ENCODE results near the gene SORCS3. TPM values are rescaled to one million over a fixed set of nuclear protein-coding genes. Genes with fewer than 3 reads are reported as not detected.

The SORCS3 gene
- polyA plus RNA-seq, 6 donors from 2014 or later: not detected

DNA sequence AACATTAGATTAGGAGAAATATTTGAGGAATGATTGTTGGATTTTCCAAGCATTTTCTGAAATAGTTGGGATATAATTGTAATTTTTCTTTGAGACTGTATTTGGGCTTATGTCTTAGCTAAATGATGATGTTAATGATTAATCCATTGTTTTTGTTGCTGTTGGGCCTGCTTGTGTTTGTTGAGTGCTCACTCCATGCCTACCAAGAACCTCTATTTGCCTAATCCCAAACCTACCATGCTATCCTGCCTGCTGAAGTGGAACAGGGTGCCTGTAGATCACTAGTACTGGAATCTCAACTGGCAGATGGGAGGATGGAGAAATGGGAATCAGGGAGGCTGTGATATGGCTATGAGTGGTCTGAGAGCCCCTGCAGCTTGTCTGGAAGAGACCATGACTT is 565.5 kb downstream of the SORCS3 start:
- Mint-ChIP-seq H3K9me3 (peaks cover 0 to 16% (median 0%) of the 10 kb centered on the region in 7 donors), H3K27ac (no peak overlapping the region), H3K27me3 (no peaks in the 10 kb centered on the region), H3K4me3 (no peak overlapping the region), H3K36me3 (no peaks in the 10 kb centered on the region), H3K4me1 (no peaks in the 10 kb centered on the region)
- ATAC-seq (ENCODE audit: low read depth in 2 of 2) (no peak), DNase-seq (no peak)

DNA sequence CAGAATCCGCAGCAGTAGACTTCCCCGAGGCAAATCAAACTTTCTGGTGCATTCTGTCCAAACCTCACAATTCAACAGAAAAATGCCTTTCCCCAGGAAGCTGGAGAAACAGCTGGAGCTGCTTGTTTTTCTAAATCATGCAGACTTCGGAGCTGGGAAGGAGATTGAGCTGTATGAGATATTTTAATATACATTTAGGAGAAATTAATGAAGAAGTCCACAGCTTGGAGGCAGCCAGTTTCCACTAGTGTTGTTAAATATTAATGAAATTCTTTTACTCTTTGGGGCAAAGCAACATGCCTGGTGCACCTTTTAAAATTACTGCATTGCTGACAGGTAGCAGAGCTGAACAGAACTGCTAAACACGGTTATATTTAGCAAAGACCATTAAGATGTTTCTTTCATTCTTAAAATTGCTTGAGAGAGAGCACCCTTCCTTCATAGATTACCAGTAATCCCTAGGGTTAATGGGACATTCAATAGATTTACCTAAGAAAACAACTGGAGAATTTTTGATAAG is 566.4 kb downstream of the SORCS3 start:
- H3K4me3 Mint-ChIP-seq: no peak overlapping the region
- H3K27me3 Mint-ChIP-seq: no peaks in the 10 kb centered on the region
- H3K27ac Mint-ChIP-seq: no peak overlapping the region
- DNase-seq: no peak
- no peaks in the 10 kb centered on the region for H3K4me1 Mint-ChIP-seq
- H3K9me3 Mint-ChIP-seq: peaks cover 0 to 8% (median 0%) of the 10 kb centered on the region in 7 donors
- no peak for ATAC-seq (ENCODE audit: low read depth in 2 of 2)
- H3K36me3 Mint-ChIP-seq: no peaks in the 10 kb centered on the region

DNA sequence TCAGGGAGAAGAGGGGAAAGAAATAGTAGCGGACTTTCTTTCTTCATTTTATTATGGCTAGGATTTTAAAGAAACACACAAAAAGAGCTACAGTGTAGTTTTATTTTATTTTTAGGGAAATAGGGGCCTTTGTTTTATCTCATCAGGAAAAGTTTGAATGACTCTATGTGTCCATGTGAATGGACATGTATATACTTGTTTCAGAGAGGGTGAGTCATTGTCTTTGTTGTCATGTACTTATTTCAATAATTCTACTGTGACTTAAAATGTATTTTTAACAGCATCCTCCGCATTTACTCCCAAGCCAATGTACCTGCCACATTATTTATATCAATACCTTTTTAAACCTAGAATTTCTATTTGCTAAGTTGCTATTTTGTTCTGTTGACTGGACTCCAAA is 569.5 kb downstream of the SORCS3 start:
- H3K9me3 Mint-ChIP-seq: peaks cover 0 to 13% (median 3%) of the 10 kb centered on the region in 7 donors
- DNase-seq (no peak), ATAC-seq (ENCODE audit: low read depth in 2 of 2) (no peak)
- H3K36me3 Mint-ChIP-seq: no peaks in the 10 kb centered on the region
- no peaks in the 10 kb centered on the region for H3K27me3 Mint-ChIP-seq
- H3K27ac Mint-ChIP-seq: no peak overlapping the region
- no peaks in the 10 kb centered on the region for H3K4me1 Mint-ChIP-seq
- H3K4me3 Mint-ChIP-seq: no peak overlapping the region

DNA sequence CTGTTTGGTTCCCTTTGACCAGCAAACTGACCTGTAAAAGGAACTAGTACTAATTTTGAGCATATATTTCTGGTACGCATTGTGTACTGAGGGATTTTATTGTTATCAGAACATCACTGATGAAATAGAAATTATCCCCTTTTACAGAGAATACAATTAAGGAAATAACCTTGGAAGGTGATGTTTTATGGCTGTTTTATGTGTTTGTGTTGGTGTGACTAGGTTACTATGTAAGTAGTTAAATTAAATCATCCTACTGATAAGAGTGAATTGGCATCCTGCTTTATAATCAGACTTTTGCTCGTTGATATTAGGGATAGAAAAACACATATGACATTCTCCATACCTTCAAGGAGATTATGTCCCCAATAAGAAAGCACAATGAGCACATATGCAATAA is 596.6 kb downstream of the SORCS3 start:
- H3K4me3 Mint-ChIP-seq: no peak overlapping the region
- ATAC-seq (ENCODE audit: low read depth in 2 of 2) (no peak), DNase-seq (no peak)
- no peak overlapping the region for H3K27ac Mint-ChIP-seq
- no peaks in the 10 kb centered on the region for H3K4me1 Mint-ChIP-seq
- H3K27me3 Mint-ChIP-seq: no peaks in the 10 kb centered on the region
- H3K9me3 Mint-ChIP-seq: peaks cover 10 to 27% (median 14%) of the 10 kb centered on the region in 7 donors
- no peaks in the 10 kb centered on the region for H3K36me3 Mint-ChIP-seq

DNA sequence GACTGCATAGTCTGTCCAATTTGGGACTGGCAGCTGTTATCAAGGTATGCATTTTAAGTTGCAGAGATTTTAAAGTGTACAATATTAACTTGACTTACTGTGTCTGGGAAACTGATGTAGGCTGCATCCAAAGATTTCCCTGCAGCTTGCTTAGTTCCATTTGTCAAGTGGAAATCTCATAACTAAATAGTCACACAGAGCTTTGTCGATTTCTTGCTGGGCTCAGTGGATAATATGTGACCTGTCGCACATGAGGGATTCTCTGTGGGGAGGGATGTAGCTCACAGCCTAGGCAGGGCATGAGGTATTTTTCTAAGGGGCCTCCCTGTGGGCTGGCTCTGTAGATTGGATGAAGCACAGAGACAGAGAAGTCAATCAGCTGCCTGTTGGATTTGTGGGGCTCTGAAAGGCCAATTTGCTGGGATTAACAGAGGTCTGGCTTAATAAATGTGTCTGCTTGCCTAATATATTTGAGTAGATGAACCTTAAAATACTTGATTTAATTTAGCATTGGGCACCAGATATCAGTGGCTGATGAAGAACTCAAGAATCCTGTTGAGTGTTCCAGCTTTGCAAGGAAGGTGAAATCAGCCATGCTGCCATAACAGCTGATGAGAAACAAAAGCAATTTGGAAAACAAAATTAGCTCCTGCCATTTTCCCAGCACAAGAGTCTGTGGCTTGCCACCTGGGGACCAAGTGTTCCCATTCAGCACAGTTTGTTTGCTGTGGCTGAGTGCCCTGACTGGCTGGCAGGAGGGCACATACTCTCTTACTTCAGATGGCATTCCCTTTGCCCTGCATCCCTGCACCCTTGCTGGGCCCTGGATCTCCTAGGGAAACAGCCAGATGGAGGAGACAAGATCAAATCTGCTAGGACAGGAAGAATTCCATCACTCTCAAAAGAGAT is 598.5 kb downstream of the SORCS3 start:
- H3K4me3 Mint-ChIP-seq: no peak overlapping the region
- H3K4me1 Mint-ChIP-seq: no peaks in the 10 kb centered on the region

DNA sequence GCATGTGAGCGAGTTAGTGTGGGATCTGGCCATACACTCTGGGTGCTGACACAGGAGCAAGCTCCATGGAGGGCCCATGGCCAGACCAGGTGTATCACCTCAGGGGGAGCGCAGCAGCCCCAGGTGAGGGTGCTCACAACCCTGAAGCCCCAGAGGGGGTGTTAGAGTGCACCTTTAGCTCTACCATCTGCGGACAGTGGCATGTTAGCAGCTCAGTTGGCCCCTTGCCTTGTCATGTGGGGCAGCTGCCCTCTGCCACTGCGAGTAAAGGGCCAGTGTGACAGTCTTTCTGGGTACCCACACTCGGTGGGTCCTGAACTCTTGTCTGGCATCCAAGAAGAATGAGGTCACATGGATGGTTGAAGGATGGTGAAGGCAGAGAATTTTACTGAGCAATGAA is 600.2 kb downstream of the SORCS3 start:
- ATAC-seq (ENCODE audit: low read depth in 2 of 2) (no peak), DNase-seq (no peak)
- Mint-ChIP-seq H3K4me1 (no peaks in the 10 kb centered on the region), H3K27me3 (no peaks in the 10 kb centered on the region), H3K9me3 (peaks cover 0 to 6% (median 4%) of the 10 kb centered on the region in 7 donors), H3K36me3 (no peaks in the 10 kb centered on the region), H3K4me3 (no peak overlapping the region), H3K27ac (no peak overlapping the region)

More for the DNA sequence above, 598.5 kb downstream of the SORCS3 start:
- no peaks in the 10 kb centered on the region for H3K36me3 Mint-ChIP-seq
- no peak overlapping the region for H3K27ac Mint-ChIP-seq
- no peaks in the 10 kb centered on the region for H3K27me3 Mint-ChIP-seq
- ATAC-seq (ENCODE audit: low read depth in 2 of 2) (no peak), DNase-seq (no peak)
- H3K9me3 Mint-ChIP-seq: peaks cover 6 to 13% (median 8%) of the 10 kb centered on the region in 7 donors

DNA sequence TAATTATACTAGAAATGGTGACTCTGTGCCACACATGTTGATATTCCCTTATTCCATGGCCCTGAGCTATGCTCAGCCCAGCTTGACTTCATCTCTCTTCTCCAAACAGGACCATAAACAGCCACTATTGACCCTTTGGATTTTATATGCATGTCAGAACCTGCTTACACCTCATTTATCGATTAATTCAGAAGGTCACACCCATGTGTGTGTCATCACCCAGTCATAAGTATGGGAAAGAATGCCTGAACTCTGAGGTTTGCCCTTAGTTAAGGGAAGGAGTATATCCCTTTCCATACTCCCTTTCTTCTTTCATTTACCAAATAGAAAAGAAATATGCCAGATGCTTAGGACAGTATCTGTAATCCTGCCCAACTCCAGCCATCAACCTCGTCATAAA is 602.3 kb downstream of the SORCS3 start:
- no peak for DNase-seq
- no peaks in the 10 kb centered on the region for H3K36me3 Mint-ChIP-seq
- no peaks in the 10 kb centered on the region for H3K27me3 Mint-ChIP-seq
- peaks cover 0 to 6% (median 2%) of the 10 kb centered on the region in 7 donors for H3K9me3 Mint-ChIP-seq
- H3K4me3 Mint-ChIP-seq: no peak overlapping the region
- ATAC-seq (ENCODE audit: low read depth in 2 of 2): no peak
- no peaks in the 10 kb centered on the region for H3K4me1 Mint-ChIP-seq
- no peak overlapping the region for H3K27ac Mint-ChIP-seq

DNA sequence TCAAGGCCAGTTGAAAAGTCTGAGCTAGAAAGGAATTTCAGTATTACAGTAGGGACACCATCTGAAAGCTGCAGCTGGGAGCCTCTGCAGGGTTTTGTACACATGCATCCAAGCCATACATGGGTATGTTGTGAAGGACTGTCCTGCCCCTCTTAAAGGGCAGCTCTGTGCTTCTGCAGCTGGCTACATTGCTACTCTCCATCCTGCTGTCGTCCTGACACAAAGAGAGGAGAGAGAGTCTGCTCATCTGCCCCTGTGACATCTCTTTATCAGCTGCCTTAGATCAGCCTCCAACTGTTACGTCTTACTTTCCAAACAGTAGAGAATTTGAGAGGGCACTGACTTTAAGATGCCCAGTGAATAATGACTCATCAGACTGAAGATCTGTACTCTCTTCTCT is 602.7 kb downstream of the SORCS3 start:
- Mint-ChIP-seq H3K27ac (no peak overlapping the region), H3K36me3 (no peaks in the 10 kb centered on the region), H3K9me3 (peaks cover 0 to 7% (median 2%) of the 10 kb centered on the region in 7 donors), H3K4me3 (no peak overlapping the region), H3K27me3 (no peaks in the 10 kb centered on the region), H3K4me1 (no peaks in the 10 kb centered on the region)
- DNase-seq (no peak), ATAC-seq (ENCODE audit: low read depth in 2 of 2) (no peak)

DNA sequence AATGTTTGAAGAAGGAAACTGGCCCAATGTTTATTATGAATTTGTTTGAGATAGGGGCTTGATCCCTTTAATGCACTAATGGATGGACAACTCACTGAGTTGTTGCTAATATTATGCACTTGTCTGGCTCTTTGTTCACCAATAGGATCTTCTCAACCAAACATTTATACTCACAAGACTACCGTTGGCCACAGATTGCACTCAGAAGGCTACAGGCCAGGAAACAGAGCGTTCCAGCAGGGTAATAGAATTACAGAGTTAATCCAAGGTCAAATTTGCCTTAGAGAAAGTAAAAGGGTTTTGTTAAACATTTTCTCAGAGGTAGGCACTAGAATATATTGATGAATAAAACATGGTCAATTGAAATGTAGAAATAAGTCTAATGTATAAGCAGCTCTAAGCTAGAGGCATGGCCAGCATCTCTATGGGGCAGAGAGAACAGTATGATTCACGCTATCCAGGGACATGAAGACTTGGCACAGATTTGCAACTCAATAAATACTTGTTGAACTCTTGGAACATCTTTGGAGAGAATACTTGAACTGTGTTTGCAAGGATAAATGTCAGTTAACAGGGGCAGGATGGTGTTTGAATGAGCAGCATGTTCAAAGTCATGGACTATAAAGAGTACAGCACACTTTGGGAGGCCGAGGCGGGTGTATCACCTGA is 606.9 kb downstream of the SORCS3 start:
- ATAC-seq (ENCODE audit: low read depth in 2 of 2): no peak

DNA sequence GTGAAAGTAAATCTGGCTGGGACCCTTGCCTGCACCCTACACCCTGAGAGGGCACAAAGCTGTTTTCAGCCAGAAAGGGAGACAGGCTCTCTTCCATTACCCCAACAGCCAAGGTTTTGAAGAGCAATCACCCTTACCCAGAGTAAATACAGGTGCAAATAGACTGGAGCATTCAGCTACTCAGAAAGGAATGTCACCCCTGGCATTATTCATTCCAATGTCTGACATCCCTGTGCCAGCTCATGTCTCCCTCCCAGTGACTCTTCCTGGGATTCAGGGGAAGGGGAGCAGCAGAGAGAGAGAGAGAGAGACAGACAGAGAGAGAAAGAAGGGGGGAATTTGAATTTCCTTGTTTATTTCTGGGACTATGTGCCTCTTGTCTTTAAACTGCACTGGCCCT is 611.8 kb downstream of the SORCS3 start:
- H3K4me3 Mint-ChIP-seq: no peak overlapping the region
- H3K27me3 Mint-ChIP-seq: no peaks in the 10 kb centered on the region
- no peaks in the 10 kb centered on the region for H3K4me1 Mint-ChIP-seq
- peaks cover 0 to 14% (median 5%) of the 10 kb centered on the region in 7 donors for H3K9me3 Mint-ChIP-seq
- H3K36me3 Mint-ChIP-seq: no peaks in the 10 kb centered on the region
- no peak overlapping the region for H3K27ac Mint-ChIP-seq
- DNase-seq (no peak), ATAC-seq (ENCODE audit: low read depth in 2 of 2) (no peak)

More for the DNA sequence above, 606.9 kb downstream of the SORCS3 start:
- DNase-seq: no peak
- H3K36me3 Mint-ChIP-seq: no peaks in the 10 kb centered on the region
- no peaks in the 10 kb centered on the region for H3K4me1 Mint-ChIP-seq
- H3K9me3 Mint-ChIP-seq: peaks cover 0 to 14% (median 4%) of the 10 kb centered on the region in 7 donors
- H3K27me3 Mint-ChIP-seq: no peaks in the 10 kb centered on the region
- no peak overlapping the region for H3K27ac Mint-ChIP-seq
- H3K4me3 Mint-ChIP-seq: peak overlapping the region in 1 of 8 donors; percentile 7

DNA sequence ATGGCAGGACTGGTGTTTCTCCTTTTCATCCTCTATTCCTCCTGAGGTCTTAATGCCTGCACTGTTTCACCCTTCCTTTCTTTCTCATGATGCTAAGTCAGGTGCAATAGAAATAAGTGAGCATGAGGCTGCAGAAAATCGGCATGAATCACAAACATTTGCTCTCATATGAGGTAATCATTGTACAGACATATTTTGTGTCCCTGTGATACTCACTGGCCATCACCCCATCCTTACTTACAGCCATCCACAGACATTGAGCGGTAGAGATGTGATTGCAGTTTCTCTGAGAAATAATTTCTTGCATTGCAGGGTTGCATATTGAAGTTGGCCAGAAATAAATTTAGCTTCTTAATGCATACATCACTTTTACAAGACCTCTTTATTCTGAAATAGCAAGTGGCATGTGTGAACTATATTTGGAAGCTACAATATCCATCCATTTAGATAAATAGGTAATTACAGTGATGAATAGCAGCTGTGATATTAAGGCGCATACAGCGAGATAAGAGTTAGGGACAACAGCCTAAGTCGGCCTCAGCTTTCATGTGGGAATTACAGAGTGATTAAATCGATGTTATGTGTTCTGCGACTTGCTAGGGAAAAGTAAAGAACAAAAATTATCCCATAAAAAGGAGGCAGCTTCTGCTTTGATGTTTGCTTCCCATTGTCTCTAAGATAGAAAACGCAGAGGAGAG is 612.6 kb downstream of the SORCS3 start:
- H3K9me3 Mint-ChIP-seq: peaks cover 0 to 14% (median 5%) of the 10 kb centered on the region in 7 donors
- no peaks in the 10 kb centered on the region for H3K27me3 Mint-ChIP-seq
- H3K27ac Mint-ChIP-seq: no peak overlapping the region
- H3K4me3 Mint-ChIP-seq: no peak overlapping the region
- H3K4me1 Mint-ChIP-seq: no peaks in the 10 kb centered on the region
- no peaks in the 10 kb centered on the region for H3K36me3 Mint-ChIP-seq
- DNase-seq (no peak), ATAC-seq (ENCODE audit: low read depth in 2 of 2) (no peak)

DNA sequence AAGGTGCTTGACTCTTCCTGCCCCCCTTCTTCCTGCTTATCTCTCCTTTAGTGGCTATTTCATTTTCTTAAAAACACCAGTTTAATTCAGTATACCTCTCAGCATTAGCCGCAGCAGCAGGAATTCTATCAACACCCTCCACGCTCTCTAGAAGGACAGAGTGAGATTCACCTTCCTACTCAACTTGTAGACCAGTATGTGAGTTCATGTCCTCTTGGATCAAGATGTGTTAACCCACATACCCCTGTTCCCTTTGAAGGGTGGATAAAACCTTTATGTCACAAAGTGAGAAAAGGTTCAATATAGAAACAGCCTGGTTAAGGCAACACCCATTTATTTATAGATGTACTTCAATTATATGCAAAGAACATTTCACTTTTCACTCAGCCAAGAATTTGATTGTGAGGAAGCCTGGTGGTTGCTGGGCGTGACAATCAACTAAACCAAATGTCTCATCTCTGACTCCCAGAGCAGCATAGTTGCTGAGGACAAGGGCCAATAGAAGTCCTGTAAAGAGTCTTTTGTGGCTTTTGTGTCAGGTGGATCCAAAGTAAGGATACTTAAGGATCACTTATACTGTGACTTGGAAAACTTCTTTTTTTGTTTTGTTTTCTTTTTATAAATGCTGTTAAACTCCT is 617.1 kb downstream of the SORCS3 start:
- Mint-ChIP-seq H3K4me3 (no peak overlapping the region), H3K27me3 (no peaks in the 10 kb centered on the region), H3K9me3 (peaks cover 0 to 3% (median 0%) of the 10 kb centered on the region in 7 donors), H3K36me3 (no peaks in the 10 kb centered on the region), H3K4me1 (no peaks in the 10 kb centered on the region), H3K27ac (no peak overlapping the region)
- DNase-seq (no peak), ATAC-seq (ENCODE audit: low read depth in 2 of 2) (no peak)

DNA sequence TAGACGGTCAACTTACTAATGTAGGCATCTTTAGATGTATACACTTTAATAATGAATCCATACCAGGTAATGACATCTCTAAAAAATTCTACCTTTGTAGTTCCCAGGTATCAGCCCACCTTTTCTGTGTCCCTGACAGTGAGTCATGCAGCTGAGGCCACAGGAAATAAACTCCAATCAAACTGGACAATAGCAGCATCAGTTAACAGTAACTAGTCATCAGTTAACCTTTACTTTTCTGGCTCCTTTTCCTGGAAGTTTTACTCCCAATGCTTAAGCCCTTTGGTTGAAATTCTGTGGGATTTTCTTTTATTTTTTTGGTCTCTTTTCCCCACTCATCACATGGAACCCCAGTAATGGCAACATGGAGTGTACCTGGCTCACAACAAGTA is 617.6 kb downstream of the SORCS3 start:
- Mint-ChIP-seq H3K27ac (no peak overlapping the region), H3K4me1 (no peaks in the 10 kb centered on the region), H3K27me3 (no peaks in the 10 kb centered on the region), H3K9me3 (peaks cover 0 to 3% (median 0%) of the 10 kb centered on the region in 7 donors), H3K36me3 (no peaks in the 10 kb centered on the region), H3K4me3 (no peak overlapping the region)
- DNase-seq (no peak), ATAC-seq (ENCODE audit: low read depth in 2 of 2) (no peak)
